Activated T-helper 17 cell treated with anti-CD3 and anti-CD28 coated beads, Interleukin-2, amount 50 U/mL, for 72 hours (primary cell): ENCODE data around the gene SLC25A25. TPM values are rescaled to one million over a fixed set of nuclear protein-coding genes. Genes with fewer than 3 reads are reported as not detected.
"Not testable (repeated sequence)": the region's sequence is repeated elsewhere in the genome, so short reads cannot be mapped to it uniquely, and the experiment has no call there.

ENCODE experiments used
- ATAC-seq: fragments of 150-1000 bp; cut with Tn5 transposase; replicated peaks from 2 replicates; pipeline ENCODE4 v1.10.0; 2021; ENCODE audit warnings: mild to moderate bottlenecking, moderate library complexity
- H3K27ac Mint-ChIP-seq: one replicate; pipeline ENCODE4 v1.8.0; 2022; ENCODE audit warnings: mixed read lengths
- H3K27me3 Mint-ChIP-seq: one replicate; pipeline ENCODE4 v1.8.0; 2022; ENCODE audit warnings: mixed read lengths
- H3K36me3 Mint-ChIP-seq: one replicate; pipeline ENCODE4 v1.8.0; 2022; ENCODE audit warnings: low read depth, mild to moderate bottlenecking, mixed read lengths
- H3K4me1 Mint-ChIP-seq: one replicate; pipeline ENCODE4 v1.8.0; 2022; ENCODE audit warnings: mixed read lengths
- H3K4me3 Mint-ChIP-seq: one replicate; pipeline ENCODE4 v1.8.0; 2022; ENCODE audit warnings: mild to moderate bottlenecking, mixed read lengths
- H3K9me3 Mint-ChIP-seq: one replicate; pipeline ENCODE4 v1.8.0; 2022; ENCODE audit warnings: mixed read lengths
- total RNA-seq, 2 donors: library from RNA; stranded (reverse); gene quantifications; one replicate each; pipeline ENCODE4 v1.2.3, GENCODE V29; 2022

The SLC25A25 gene
- total RNA-seq, 2 donors from 2014 or later = 10.8 to 12.7 TPM

GRCh38 chr9:128059365-128059983 is 8.6 kb upstream of the SLC25A25 start:
- ATAC-seq = no peak
- H3K9me3 Mint-ChIP-seq = no peaks in the 10 kb centered on the region
- H3K4me3 Mint-ChIP-seq = no peak overlapping the region
- no peaks in the 10 kb centered on the region for H3K27me3 Mint-ChIP-seq
- H3K36me3 Mint-ChIP-seq = no peaks in the 10 kb centered on the region
- H3K4me1 Mint-ChIP-seq = peaks cover 6% of the 10 kb centered on the region
- no peak overlapping the region for H3K27ac Mint-ChIP-seq

GRCh38 chr9:128061275-128061960 is 6.6 kb upstream of the SLC25A25 start:
- peak overlapping the region; percentile 78 for H3K4me3 Mint-ChIP-seq
- H3K4me1 Mint-ChIP-seq = peaks cover 16% of the 10 kb centered on the region
- H3K36me3 Mint-ChIP-seq = no peaks in the 10 kb centered on the region
- peak; percentile 59 for ATAC-seq
- peak overlapping the region; percentile 84 for H3K27ac Mint-ChIP-seq
- H3K27me3 Mint-ChIP-seq = no peaks in the 10 kb centered on the region
- H3K9me3 Mint-ChIP-seq = no peaks in the 10 kb centered on the region

GRCh38 chr9:128062279-128062678 is 5.8 kb upstream of the SLC25A25 start:
- no peaks in the 10 kb centered on the region for H3K27me3 Mint-ChIP-seq
- H3K4me1 Mint-ChIP-seq = peaks cover 16% of the 10 kb centered on the region
- H3K4me3 Mint-ChIP-seq = peak overlapping the region; percentile 78
- H3K36me3 Mint-ChIP-seq = no peaks in the 10 kb centered on the region
- H3K27ac Mint-ChIP-seq = peak overlapping the region; percentile 84
- no peak for ATAC-seq
- H3K9me3 Mint-ChIP-seq = no peaks in the 10 kb centered on the region

- Mint-ChIP-seq H3K4me1 (peaks cover 16% of the 10 kb centered on the region), H3K27ac (no peak overlapping the region), H3K4me3 (peak overlapping the region; percentile 78), H3K27me3 (no peaks in the 10 kb centered on the region), H3K36me3 (no peaks in the 10 kb centered on the region), H3K9me3 (no peaks in the 10 kb centered on the region)
- ATAC-seq = no peak
Measured at GRCh38 chr9:128062846-128063831, 4.9 kb upstream of the SLC25A25 start.

GRCh38 chr9:128065907-128066712 is 1.9 kb upstream of the SLC25A25 start:
- no peak for ATAC-seq
- no peak overlapping the region for H3K27ac Mint-ChIP-seq
- H3K4me1 Mint-ChIP-seq = peaks cover 16% of the 10 kb centered on the region
- no peaks in the 10 kb centered on the region for H3K9me3 Mint-ChIP-seq
- H3K27me3 Mint-ChIP-seq = no peaks in the 10 kb centered on the region
- peaks cover 13% of the 10 kb centered on the region for H3K36me3 Mint-ChIP-seq
- H3K4me3 Mint-ChIP-seq = no peak overlapping the region

- ATAC-seq = peak; percentile 77
- no peak within 1 kb of the TSS for H3K4me3 Mint-ChIP-seq
- peaks cover 13% of the 10 kb centered on the region for H3K4me1 Mint-ChIP-seq
- H3K36me3 Mint-ChIP-seq = peaks cover 18% of the 10 kb centered on the region
- no peaks in the 10 kb centered on the region for H3K9me3 Mint-ChIP-seq
- no peak within 1 kb of the TSS for H3K27ac Mint-ChIP-seq
- H3K27me3 Mint-ChIP-seq = no peaks in the 10 kb centered on the region
Measured at GRCh38 chr9:128066713-128067644, 1.1 kb upstream of the SLC25A25 start, which contains the start of gene NAIF1. Gene NAIF1, minus strand, starts transcription at chr9:128067320. Its CDS starts 219 bp downstream, at chr9:128067101.

- Mint-ChIP-seq H3K27ac (peak overlapping the region; percentile 93), H3K36me3 (peaks cover 26% of the 10 kb centered on the region), H3K4me3 (no peak overlapping the region), H3K9me3 (no peaks in the 10 kb centered on the region), H3K4me1 (peaks cover 21% of the 10 kb centered on the region), H3K27me3 (no peaks in the 10 kb centered on the region)
- peak; percentile 3 for ATAC-seq
Measured at GRCh38 chr9:128068386-128069205, 564 bp downstream of the SLC25A25 start.

GRCh38 chr9:128070874-128071273 is 2.8 kb downstream of the SLC25A25 start:
- Mint-ChIP-seq H3K27me3 (no peaks in the 10 kb centered on the region), H3K9me3 (no peaks in the 10 kb centered on the region), H3K27ac (peak overlapping the region; percentile 69), H3K4me3 (no peak overlapping the region), H3K36me3 (peaks cover 26% of the 10 kb centered on the region), H3K4me1 (peaks cover 14% of the 10 kb centered on the region)
- no peak for ATAC-seq

- H3K4me1 Mint-ChIP-seq = peaks cover 11% of the 10 kb centered on the region
- H3K9me3 Mint-ChIP-seq, H3K27me3 Mint-ChIP-seq, ATAC-seq, H3K4me3 Mint-ChIP-seq: not testable (repeated sequence)
- peaks cover 30% of the 10 kb centered on the region for H3K36me3 Mint-ChIP-seq
- H3K27ac Mint-ChIP-seq = peak overlapping the region; percentile 90
Measured at GRCh38 chr9:128071475-128071874, 3.4 kb downstream of the SLC25A25 start.

- Mint-ChIP-seq H3K36me3 (peaks cover 39% of the 10 kb centered on the region), H3K27me3 (no peaks in the 10 kb centered on the region), H3K4me1 (peaks cover 16% of the 10 kb centered on the region), H3K27ac (peak overlapping the region; percentile 90), H3K4me3 (no peak overlapping the region), H3K9me3 (no peaks in the 10 kb centered on the region)
- ATAC-seq = no peak
Measured at GRCh38 chr9:128072144-128073021, 4.4 kb downstream of the SLC25A25 start.

- Mint-ChIP-seq H3K4me1 (peaks cover 22% of the 10 kb centered on the region), H3K27me3 (no peaks in the 10 kb centered on the region), H3K27ac (peak overlapping the region; percentile 90), H3K4me3 (no peak overlapping the region), H3K36me3 (peaks cover 48% of the 10 kb centered on the region), H3K9me3 (no peaks in the 10 kb centered on the region)
- no peak for ATAC-seq
Measured at GRCh38 chr9:128073253-128073886, 5.3 kb downstream of the SLC25A25 start.
